Measurements from ENCODE around the gene CORO7. TPM values are rescaled to one million over a fixed set of nuclear protein-coding genes. Genes with fewer than 3 reads are reported as not detected.

CORO7 gene
- total and polyA plus RNA-seq, 2 donors (not counting 1 experiment from before 2014, with no cell fraction given), result 117 to 230 TPM

GRCh38 chr16:4443271-4443670, 26.9 kb upstream of the CORO7 start:
- Histone ChIP-seq H3K27ac (ENCODE audit: low read length in 2 of 2) (no peak overlapping the region), H4K20me1 (ENCODE audit: control insufficient read depth, insufficient read depth, low read length, poor library complexity, severe bottlenecking) (peaks cover 7% of the 10 kb centered on the region), H3K4me3 (ENCODE audit: control extremely low read depth in 1 of 5, extremely low read depth in 1 of 5, insufficient read depth in 1 of 5, low read depth in 2 of 5, low read length in 4 of 5) (no peak overlapping the region), H3K4me2 (replicated peaks; ENCODE audit: low read depth, low read length, poor library complexity, severe bottlenecking) (no peak overlapping the region), H3K9me3 (ENCODE audit: control extremely low read depth in 1 of 3, control insufficient read depth in 2 of 3, insufficient read depth in 1 of 3, low read length in 2 of 3) (no peaks in the 10 kb centered on the region), H3K27me3 (replicated peaks in 1 of 4; ENCODE audit: control extremely low read depth in 1 of 4, control insufficient read depth in 3 of 4, insufficient read depth in 4 of 4, low read length in 3 of 4) (no peaks in the 10 kb centered on the region), H3K4me1 (ENCODE audit: control insufficient read depth in 2 of 2, insufficient read depth in 2 of 2, low read length in 2 of 2) (no peaks in the 10 kb centered on the region), H3K36me3 (replicated peaks in 1 of 2; ENCODE audit: control extremely low read depth in 1 of 2, control insufficient read depth in 1 of 2, extremely low read depth in 1 of 2, insufficient read depth in 2 of 2, low read length in 1 of 2) (peaks cover 5 to 81% of the 10 kb centered on the region in 2 experiments), H3K79me2 (ENCODE audit: control insufficient read depth, insufficient read depth, low read length) (peaks cover 51% of the 10 kb centered on the region), H3K9ac (ENCODE audit: low read length) (no peak overlapping the region), H2AFZ (ENCODE audit: insufficient read depth, low read depth, low read length, poor library complexity, severe bottlenecking) (no peak overlapping the region)
- intact Hi-C loops (cut with micrococcal nuclease), result no loop called here
- Mint-ChIP-seq H3K27me3 (no peaks in the 10 kb centered on the region), H3K9me3 (ENCODE audit: insufficient read depth) (no peaks in the 10 kb centered on the region), H3K27ac (no peak overlapping the region), H3K4me1 (no peaks in the 10 kb centered on the region), H3K4me3 (no peak overlapping the region)
- WGBS (ENCODE audit: insufficient coverage), result 81% methylated on average over 5 of the region's 5 CpGs
- ChIA-PET CTCF (no interaction called here), POLR2A (no interaction called here)
- TF ChIP-seq EZH2 (IDR thresholded peaks at IDR 0.05; ENCODE audit: borderline replicate concordance, insufficient read depth, low read depth, low read length, poor library complexity, severe bottlenecking), result no peak
- TF ChIP-seq, protein P1, sequence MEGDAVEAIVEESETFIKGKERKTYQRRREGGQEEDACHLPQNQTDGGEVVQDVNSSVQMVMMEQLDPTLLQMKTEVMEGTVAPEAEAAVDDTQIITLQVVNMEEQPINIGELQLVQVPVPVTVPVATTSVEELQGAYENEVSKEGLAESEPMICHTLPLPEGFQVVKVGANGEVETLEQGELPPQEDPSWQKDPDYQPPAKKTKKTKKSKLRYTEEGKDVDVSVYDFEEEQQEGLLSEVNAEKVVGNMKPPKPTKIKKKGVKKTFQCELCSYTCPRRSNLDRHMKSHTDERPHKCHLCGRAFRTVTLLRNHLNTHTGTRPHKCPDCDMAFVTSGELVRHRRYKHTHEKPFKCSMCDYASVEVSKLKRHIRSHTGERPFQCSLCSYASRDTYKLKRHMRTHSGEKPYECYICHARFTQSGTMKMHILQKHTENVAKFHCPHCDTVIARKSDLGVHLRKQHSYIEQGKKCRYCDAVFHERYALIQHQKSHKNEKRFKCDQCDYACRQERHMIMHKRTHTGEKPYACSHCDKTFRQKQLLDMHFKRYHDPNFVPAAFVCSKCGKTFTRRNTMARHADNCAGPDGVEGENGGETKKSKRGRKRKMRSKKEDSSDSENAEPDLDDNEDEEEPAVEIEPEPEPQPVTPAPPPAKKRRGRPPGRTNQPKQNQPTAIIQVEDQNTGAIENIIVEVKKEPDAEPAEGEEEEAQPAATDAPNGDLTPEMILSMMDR (IDR thresholded peaks at IDR 0.05), result no peak
- DNase-seq (no peak), ATAC-seq (ENCODE audit: low read depth) (no peak)

- CTCF ChIA-PET, result no interaction called here
- peaks cover 56% of the 10 kb centered on the region for H3K79me2 ChIP-seq (ENCODE audit: control insufficient read depth, insufficient read depth, low read length)
- no peak overlapping the region for H3K27ac ChIP-seq (ENCODE audit: low read length in 2 of 2)
- Mint-ChIP-seq H3K27ac (no peak overlapping the region), H3K4me3 (no peak overlapping the region), H3K27me3 (no peaks in the 10 kb centered on the region), H3K9me3 (ENCODE audit: insufficient read depth) (no peaks in the 10 kb centered on the region), H3K4me1 (no peaks in the 10 kb centered on the region)
- H3K27me3 ChIP-seq (replicated peaks in 1 of 4; ENCODE audit: control extremely low read depth in 1 of 4, control insufficient read depth in 3 of 4, insufficient read depth in 4 of 4, low read length in 3 of 4), result no peaks in the 10 kb centered on the region
- no peak overlapping the region for H3K4me3 ChIP-seq (ENCODE audit: control extremely low read depth in 1 of 5, extremely low read depth in 1 of 5, insufficient read depth in 1 of 5, low read depth in 2 of 5, low read length in 4 of 5)
- POLR2A ChIA-PET, result no interaction called here
- ATAC-seq (ENCODE audit: low read depth) (no peak), DNase-seq (no peak)
- no peaks in the 10 kb centered on the region for H3K9me3 ChIP-seq (ENCODE audit: control extremely low read depth in 1 of 3, control insufficient read depth in 2 of 3, insufficient read depth in 1 of 3, low read length in 2 of 3)
- no peak overlapping the region for H3K4me2 ChIP-seq (replicated peaks; ENCODE audit: low read depth, low read length, poor library complexity, severe bottlenecking)
- H4K20me1 ChIP-seq (ENCODE audit: control insufficient read depth, insufficient read depth, low read length, poor library complexity, severe bottlenecking), result peaks cover 7% of the 10 kb centered on the region
- peaks cover 5 to 80% of the 10 kb centered on the region in 2 experiments for H3K36me3 ChIP-seq (replicated peaks in 1 of 2; ENCODE audit: control extremely low read depth in 1 of 2, control insufficient read depth in 1 of 2, extremely low read depth in 1 of 2, insufficient read depth in 2 of 2, low read length in 1 of 2)
- TF ChIP-seq EZH2 (IDR thresholded peaks at IDR 0.05; ENCODE audit: borderline replicate concordance, insufficient read depth, low read depth, low read length, poor library complexity, severe bottlenecking), result no peak
- TF ChIP-seq, protein P1 (IDR thresholded peaks at IDR 0.05), result no peak
- no peak overlapping the region for H3K9ac ChIP-seq (ENCODE audit: low read length)
- no peaks in the 10 kb centered on the region for H3K4me1 ChIP-seq (ENCODE audit: control insufficient read depth in 2 of 2, insufficient read depth in 2 of 2, low read length in 2 of 2)
- 94% methylated on average over 8 of the region's 11 CpGs for WGBS (ENCODE audit: insufficient coverage)
- intact Hi-C loops (cut with micrococcal nuclease), result no loop called here
- no peak overlapping the region for H2AFZ ChIP-seq (ENCODE audit: insufficient read depth, low read depth, low read length, poor library complexity, severe bottlenecking)
Measured at GRCh38 chr16:4442371-4442770, 26.0 kb upstream of the CORO7 start.
